ENCODE data around the gene KCNQ1OT1.

KCNQ1OT1 gene

GRCh38 chr11:2736577-2737225 lies 36.9 kb upstream of the KCNQ1OT1 start:
- CTCF ChIA-PET: interaction anchor here (1.2 kb wide), 1 partner anchor 15 kb away, joined by 4 read pairs; no protein-coding TSS in a partner anchor
- TF ChIP-seq CTCF (IDR thresholded peaks at IDR 0.05; ENCODE audit: control extremely low read depth, extremely low read depth, low read depth, missing control alignments): no peak
- DNase-seq (ENCODE audit: extremely low spot score): no peak
- POLR2A ChIA-PET: no interaction called here

DNA sequence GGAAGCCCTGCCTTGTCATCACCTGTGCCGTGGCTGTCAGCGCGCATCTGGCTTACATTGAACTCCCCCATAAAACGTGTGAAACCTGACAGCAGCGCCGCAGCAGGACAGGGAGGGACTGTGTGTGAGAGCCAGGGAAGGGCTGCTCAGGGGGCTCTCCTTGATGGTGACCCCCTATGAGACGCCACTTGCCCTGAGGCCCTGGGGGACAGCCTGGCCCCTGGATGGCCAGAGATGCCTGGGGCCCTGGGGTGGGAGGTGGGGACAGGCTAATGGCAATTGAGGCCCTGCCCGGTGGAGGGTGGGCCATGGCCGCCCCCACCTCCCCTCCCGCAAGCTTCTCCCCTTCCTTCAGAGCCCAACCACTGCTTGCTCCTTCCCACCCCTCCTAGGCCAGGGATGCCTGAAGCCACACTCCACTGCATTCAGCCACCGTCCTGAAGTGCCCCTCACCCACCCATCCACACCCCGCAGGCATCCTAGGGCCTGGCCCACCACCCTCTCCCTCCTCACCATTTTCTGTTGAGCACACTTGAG lies 35.3 kb upstream of the KCNQ1OT1 start:
- TF ChIP-seq CTCF (IDR thresholded peaks at IDR 0.05; ENCODE audit: control extremely low read depth, extremely low read depth, low read depth, missing control alignments): no peak
- CTCF ChIA-PET: no interaction called here
- no peak for DNase-seq (ENCODE audit: extremely low spot score)
- POLR2A ChIA-PET: no interaction called here

DNA sequence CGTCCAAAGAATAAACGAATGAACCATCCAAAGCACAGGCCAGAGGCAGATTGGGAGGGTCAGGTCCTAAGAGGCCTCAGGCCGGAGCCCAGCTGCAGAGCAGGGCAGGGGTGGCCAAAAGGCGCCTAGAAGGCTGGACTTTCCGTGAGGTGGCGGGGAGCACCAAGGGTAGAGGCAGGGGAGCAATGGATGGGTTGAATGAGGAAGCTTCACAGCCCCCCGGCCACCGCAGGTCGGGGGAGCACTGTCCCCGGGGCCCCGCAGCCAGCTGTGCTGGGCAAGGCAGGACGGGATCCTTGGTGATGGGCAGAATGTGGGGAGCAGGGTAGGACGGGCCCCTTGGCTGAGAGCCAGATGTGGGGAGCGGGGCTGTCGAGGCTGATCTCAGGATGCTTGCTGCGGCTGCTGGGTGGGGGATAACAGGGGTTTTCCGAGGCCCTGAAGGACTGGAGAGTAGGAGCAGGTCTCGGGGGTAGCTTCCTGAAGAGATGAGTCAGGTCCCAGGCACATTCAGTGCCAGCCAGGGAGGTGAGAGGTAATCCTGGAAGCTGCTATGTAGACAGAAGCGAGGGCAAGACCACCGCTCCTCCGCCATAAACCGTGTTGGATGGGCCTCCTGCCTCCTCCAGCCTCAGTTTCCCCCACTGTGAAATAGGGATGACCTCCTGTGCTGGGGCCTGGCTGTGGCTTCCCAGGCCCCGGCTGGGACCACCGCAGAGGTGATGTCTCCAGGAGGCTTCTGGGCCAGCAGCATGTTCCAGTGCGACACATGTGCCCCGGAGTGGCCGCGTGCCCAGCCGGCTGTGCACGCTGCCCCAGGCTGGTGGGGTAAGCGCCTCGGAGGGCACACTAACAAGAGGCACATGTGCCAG lies 34.6 kb upstream of the KCNQ1OT1 start:
- ChIA-PET CTCF (no interaction called here), POLR2A (no interaction called here)
- DNase-seq (ENCODE audit: extremely low spot score): no peak
- no peak for TF ChIP-seq CTCF (IDR thresholded peaks at IDR 0.05; ENCODE audit: control extremely low read depth, extremely low read depth, low read depth, missing control alignments)

DNA sequence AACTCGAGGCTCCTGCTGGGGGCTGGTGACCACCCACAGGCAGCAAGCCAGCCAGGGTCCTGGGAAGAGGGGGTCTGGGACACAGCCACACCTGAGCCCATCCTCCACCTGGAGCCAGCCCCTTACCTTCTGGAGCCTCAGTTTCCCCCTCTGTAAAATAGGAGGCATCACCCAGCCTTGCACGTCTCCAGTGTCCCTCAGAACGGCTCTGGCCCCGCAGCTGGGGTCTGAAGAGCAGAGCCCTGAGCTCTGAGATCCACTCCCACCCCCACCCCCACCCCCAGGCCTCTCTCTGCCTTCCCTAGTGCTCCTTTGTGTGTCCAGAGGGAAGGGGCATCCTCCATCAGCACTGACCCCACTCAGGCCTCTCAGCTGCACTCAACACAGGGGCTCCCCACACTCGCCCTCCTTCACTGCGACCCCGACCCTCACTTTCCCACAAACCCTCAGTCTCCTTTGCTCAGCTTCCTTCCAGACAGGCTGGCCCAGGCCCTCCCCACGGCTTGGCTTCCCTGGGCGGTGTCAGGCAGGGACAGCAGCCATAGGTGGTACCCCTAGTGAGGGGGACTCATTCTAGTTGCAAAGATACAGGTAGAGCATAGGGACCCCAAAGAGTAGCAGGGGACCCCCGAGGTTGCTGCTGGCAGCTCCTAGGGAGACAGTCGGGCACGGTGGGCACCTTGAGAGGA lies 33.3 kb upstream of the KCNQ1OT1 start:
- TF ChIP-seq CTCF (IDR thresholded peaks at IDR 0.05; ENCODE audit: control extremely low read depth, extremely low read depth, low read depth, missing control alignments): no peak
- ChIA-PET CTCF (no interaction called here), POLR2A (no interaction called here)
- no peak for DNase-seq (ENCODE audit: extremely low spot score)

GRCh38 chr11:2732261-2732939 lies 32.6 kb upstream of the KCNQ1OT1 start:
- no peak for TF ChIP-seq CTCF (IDR thresholded peaks at IDR 0.05; ENCODE audit: control extremely low read depth, extremely low read depth, low read depth, missing control alignments)
- no peak for DNase-seq (ENCODE audit: extremely low spot score)
- ChIA-PET CTCF (no interaction called here), POLR2A (no interaction called here)
